ENCODE results near the gene ACOT11.

Gene ACOT11

GRCh38 chr1:54593571-54594160 lies 45.6 kb downstream of the ACOT11 start:
- no peak for ATAC-seq
- TF ChIP-seq, protein P1, sequence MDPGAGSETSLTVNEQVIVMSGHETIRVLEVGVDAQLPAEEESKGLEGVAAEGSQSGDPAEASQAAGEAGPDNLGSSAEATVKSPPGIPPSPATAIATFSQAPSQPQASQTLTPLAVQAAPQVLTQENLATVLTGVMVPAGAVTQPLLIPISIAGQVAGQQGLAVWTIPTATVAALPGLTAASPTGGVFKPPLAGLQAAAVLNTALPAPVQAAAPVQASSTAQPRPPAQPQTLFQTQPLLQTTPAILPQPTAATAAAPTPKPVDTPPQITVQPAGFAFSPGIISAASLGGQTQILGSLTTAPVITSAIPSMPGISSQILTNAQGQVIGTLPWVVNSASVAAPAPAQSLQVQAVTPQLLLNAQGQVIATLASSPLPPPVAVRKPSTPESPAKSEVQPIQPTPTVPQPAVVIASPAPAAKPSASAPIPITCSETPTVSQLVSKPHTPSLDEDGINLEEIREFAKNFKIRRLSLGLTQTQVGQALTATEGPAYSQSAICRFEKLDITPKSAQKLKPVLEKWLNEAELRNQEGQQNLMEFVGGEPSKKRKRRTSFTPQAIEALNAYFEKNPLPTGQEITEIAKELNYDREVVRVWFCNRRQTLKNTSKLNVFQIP (CRISPR knock-in tag; IDR thresholded peaks at IDR 0.05; ENCODE audit: borderline replicate concordance, low read depth): no peak
- TF ChIP-seq BACH2 (CRISPR knock-in tag; IDR thresholded peaks at IDR 0.05; ENCODE audit: borderline replicate concordance): no peak
- TF ChIP-seq ISL1 (CRISPR knock-in tag; IDR thresholded peaks at IDR 0.05): no peak
- no peak for TF ChIP-seq ZNF565 (CRISPR knock-in tag; conservative IDR thresholded peaks at IDR 0.05; ENCODE audit: low read depth)
- no peak for TF ChIP-seq TCF4 (CRISPR knock-in tag; IDR thresholded peaks at IDR 0.05; ENCODE audit: borderline replicate concordance)
- no peak for TF ChIP-seq ARNTL (CRISPR knock-in tag; IDR thresholded peaks at IDR 0.05; ENCODE audit: borderline replicate concordance, low read depth)
- no peak for TF ChIP-seq TOX (CRISPR knock-in tag; IDR thresholded peaks at IDR 0.05; ENCODE audit: borderline replicate concordance)
- no peak for TF ChIP-seq CSDC2 (CRISPR knock-in tag; IDR thresholded peaks at IDR 0.05)
- TF ChIP-seq, protein P2, sequence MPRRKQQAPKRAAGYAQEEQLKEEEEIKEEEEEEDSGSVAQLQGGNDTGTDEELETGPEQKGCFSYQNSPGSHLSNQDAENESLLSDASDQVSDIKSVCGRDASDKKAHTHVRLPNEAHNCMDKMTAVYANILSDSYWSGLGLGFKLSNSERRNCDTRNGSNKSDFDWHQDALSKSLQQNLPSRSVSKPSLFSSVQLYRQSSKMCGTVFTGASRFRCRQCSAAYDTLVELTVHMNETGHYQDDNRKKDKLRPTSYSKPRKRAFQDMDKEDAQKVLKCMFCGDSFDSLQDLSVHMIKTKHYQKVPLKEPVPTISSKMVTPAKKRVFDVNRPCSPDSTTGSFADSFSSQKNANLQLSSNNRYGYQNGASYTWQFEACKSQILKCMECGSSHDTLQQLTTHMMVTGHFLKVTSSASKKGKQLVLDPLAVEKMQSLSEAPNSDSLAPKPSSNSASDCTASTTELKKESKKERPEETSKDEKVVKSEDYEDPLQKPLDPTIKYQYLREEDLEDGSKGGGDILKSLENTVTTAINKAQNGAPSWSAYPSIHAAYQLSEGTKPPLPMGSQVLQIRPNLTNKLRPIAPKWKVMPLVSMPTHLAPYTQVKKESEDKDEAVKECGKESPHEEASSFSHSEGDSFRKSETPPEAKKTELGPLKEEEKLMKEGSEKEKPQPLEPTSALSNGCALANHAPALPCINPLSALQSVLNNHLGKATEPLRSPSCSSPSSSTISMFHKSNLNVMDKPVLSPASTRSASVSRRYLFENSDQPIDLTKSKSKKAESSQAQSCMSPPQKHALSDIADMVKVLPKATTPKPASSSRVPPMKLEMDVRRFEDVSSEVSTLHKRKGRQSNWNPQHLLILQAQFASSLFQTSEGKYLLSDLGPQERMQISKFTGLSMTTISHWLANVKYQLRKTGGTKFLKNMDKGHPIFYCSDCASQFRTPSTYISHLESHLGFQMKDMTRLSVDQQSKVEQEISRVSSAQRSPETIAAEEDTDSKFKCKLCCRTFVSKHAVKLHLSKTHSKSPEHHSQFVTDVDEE (CRISPR knock-in tag; IDR thresholded peaks at IDR 0.05): no peak
- no peak for TF ChIP-seq ZFP30 (CRISPR knock-in tag; IDR thresholded peaks at IDR 0.05)
- no peak for TF ChIP-seq ZNF8 (CRISPR knock-in tag; IDR thresholded peaks at IDR 0.05)
- TF ChIP-seq, protein P3, sequence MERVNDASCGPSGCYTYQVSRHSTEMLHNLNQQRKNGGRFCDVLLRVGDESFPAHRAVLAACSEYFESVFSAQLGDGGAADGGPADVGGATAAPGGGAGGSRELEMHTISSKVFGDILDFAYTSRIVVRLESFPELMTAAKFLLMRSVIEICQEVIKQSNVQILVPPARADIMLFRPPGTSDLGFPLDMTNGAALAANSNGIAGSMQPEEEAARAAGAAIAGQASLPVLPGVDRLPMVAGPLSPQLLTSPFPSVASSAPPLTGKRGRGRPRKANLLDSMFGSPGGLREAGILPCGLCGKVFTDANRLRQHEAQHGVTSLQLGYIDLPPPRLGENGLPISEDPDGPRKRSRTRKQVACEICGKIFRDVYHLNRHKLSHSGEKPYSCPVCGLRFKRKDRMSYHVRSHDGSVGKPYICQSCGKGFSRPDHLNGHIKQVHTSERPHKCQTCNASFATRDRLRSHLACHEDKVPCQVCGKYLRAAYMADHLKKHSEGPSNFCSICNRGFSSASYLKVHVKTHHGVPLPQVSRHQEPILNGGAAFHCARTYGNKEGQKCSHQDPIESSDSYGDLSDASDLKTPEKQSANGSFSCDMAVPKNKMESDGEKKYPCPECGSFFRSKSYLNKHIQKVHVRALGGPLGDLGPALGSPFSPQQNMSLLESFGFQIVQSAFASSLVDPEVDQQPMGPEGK (CRISPR knock-in tag; IDR thresholded peaks at IDR 0.05; ENCODE audit: borderline replicate concordance): no peak
- TF ChIP-seq ZFP3 (CRISPR knock-in tag; IDR thresholded peaks at IDR 0.05): no peak
- no peak for TF ChIP-seq RARB (CRISPR knock-in tag; IDR thresholded peaks at IDR 0.05)
- no peak for TF ChIP-seq OSR1 (CRISPR knock-in tag; IDR thresholded peaks at IDR 0.05)
- no peak for TF ChIP-seq GLIS3 (CRISPR knock-in tag; IDR thresholded peaks at IDR 0.05)
- TF ChIP-seq ZNF70 (CRISPR knock-in tag; IDR thresholded peaks at IDR 0.05): no peak
- TF ChIP-seq CSRNP3 (CRISPR knock-in tag; IDR thresholded peaks at IDR 0.05): no peak

DNA sequence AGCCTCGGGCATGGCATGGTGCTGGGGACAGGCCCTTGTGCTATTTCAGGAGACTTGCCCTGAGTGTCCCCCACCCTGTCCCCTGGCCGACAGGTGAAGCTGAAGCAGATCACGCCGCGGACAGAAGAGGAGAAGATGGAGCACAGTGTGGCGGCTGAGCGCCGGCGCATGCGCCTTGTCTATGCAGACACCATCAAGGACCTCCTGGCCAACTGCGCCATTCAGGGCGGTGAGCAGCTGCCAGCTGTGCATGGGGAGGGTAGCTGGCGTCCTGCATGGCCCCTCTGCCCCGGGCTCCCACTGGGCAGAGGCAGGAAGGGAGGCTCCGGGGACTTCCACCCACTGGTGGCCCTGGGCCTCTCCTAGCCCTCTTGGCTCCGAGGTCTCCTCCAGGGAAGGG lies 46.4 kb downstream of the ACOT11 start:
- TF ChIP-seq ZNF8 (CRISPR knock-in tag; IDR thresholded peaks at IDR 0.05) (no peak), PPARA (CRISPR knock-in tag; IDR thresholded peaks at IDR 0.05; ENCODE audit: borderline replicate concordance) (no peak), CSDC2 (CRISPR knock-in tag; IDR thresholded peaks at IDR 0.05) (no peak), SNAI2 (CRISPR knock-in tag; IDR thresholded peaks at IDR 0.05) (no peak), OSR1 (CRISPR knock-in tag; IDR thresholded peaks at IDR 0.05) (no peak), CREB5 (CRISPR knock-in tag; IDR thresholded peaks at IDR 0.05; ENCODE audit: low read depth) (no peak), ZFP30 (CRISPR knock-in tag; IDR thresholded peaks at IDR 0.05) (no peak), GLIS3 (CRISPR knock-in tag; IDR thresholded peaks at IDR 0.05) (no peak), ISL1 (CRISPR knock-in tag; IDR thresholded peaks at IDR 0.05) (no peak), ESRRG (CRISPR knock-in tag; IDR thresholded peaks at IDR 0.05) (no peak), ZNF565 (CRISPR knock-in tag; conservative IDR thresholded peaks at IDR 0.05; ENCODE audit: low read depth) (no peak), TOX (CRISPR knock-in tag; IDR thresholded peaks at IDR 0.05; ENCODE audit: borderline replicate concordance) (no peak), ZFP3 (CRISPR knock-in tag; IDR thresholded peaks at IDR 0.05) (no peak), BACH2 (CRISPR knock-in tag; IDR thresholded peaks at IDR 0.05; ENCODE audit: borderline replicate concordance) (no peak)
- TF ChIP-seq, protein P1 (CRISPR knock-in tag; IDR thresholded peaks at IDR 0.05; ENCODE audit: borderline replicate concordance, low read depth): no peak
- TF ChIP-seq, protein P2 (CRISPR knock-in tag; IDR thresholded peaks at IDR 0.05): no peak
- no peak for ATAC-seq
